ENCODE data around the gene REST. TPM values are rescaled to one million over a fixed set of nuclear protein-coding genes. Genes with fewer than 3 reads are reported as not detected.
A peak's percentile ranks its signal among the peaks of the same experiment; 100 is the strongest.

REST gene
- polyA plus RNA-seq, 1 donor (not counting 4 experiments of a cell fraction or from before 2014, with no cell fraction given), result 22.6 TPM

DNA sequence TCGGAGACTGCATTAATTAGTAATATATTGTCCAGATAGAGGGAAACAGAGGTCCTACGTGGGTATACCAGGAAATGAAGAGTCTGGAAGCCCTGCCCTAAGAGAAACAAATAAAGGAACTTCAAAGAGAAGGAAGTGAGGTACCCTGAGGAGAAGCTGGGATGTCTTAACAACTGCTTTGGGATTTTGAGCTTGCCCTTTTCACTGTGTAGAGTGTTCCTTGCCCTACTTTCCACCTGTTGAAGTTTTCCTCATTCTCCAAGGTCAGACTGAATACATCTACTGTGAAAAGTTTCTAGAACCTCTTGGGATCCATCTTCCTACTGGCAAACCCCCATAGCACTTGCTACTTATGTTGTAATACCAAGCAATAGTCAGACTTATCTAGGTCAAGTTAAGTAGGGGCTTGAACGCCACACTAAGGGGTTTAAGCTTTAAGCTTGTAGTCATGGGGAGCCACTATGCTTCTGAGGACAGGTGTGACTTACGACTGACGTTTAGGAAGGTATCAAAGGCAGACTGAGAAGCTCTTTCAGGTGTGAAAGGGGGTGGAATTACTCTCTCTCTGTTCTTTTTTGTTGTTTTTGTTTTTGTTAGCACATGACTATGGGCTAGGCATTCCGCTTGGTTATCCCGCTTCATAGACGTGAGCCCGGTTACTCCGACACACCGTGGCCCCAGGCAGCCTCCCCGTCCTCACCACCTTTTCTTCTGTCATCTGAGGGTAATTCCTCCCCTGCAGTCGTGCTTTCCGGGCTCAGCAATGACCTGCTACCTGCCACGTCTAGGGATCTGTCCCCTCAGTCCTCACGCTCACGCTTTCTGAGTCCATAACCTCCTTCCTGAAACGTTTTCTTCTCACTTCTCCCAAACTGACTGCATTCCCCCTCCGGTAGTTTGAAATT is 959 bp upstream of the REST start:
- Histone ChIP-seq H3K27me3 (ENCODE audit: control insufficient read depth, extremely low read depth, insufficient read depth, low read length) (peaks cover 5% of the 10 kb centered on the region), H3K36me3 (ENCODE audit: control insufficient read depth in 2 of 2, extremely low read depth in 1 of 2, insufficient read depth in 2 of 2, low read length in 2 of 2) (no peaks in the 10 kb centered on the region), H3K4me3 (ENCODE audit: control insufficient read depth in 2 of 3, extremely low read depth in 1 of 3, insufficient read depth in 2 of 3, low read depth in 1 of 3, low read length in 3 of 3) (peak overlapping the region in 2 of 3 experiments; percentile 68 to 69), H3K9me1 (ENCODE audit: control insufficient read depth, extremely low read depth, insufficient read depth, low read length) (no peaks in the 10 kb centered on the region), H3K4me2 (ENCODE audit: control insufficient read depth, extremely low read depth, insufficient read depth, low read depth, low read length) (peak overlapping the region; percentile 87), H3K4me1 (ENCODE audit: control insufficient read depth, extremely low read depth, insufficient read depth, low read length) (peaks cover 6% of the 10 kb centered on the region), H3K27ac (ENCODE audit: control insufficient read depth, insufficient read depth, low read length) (no peak overlapping the region), H4K20me1 (ENCODE audit: control insufficient read depth, extremely low read depth, insufficient read depth, low read length) (no peaks in the 10 kb centered on the region), H3K9ac (ENCODE audit: control insufficient read depth, extremely low read depth, insufficient read depth, low read length) (no peak overlapping the region), H3K9me3 (ENCODE audit: control insufficient read depth, low read depth, low read length) (no peaks in the 10 kb centered on the region), H3K79me2 (ENCODE audit: control insufficient read depth, insufficient read depth, low read length) (peaks cover 28% of the 10 kb centered on the region), H2AFZ (ENCODE audit: control insufficient read depth, low read length) (peak overlapping the region; percentile 50)
- no peak for TF ChIP-seq EZH2 (IDR thresholded peaks at IDR 0.05; ENCODE audit: low read length)
- TF ChIP-seq, protein P1, sequence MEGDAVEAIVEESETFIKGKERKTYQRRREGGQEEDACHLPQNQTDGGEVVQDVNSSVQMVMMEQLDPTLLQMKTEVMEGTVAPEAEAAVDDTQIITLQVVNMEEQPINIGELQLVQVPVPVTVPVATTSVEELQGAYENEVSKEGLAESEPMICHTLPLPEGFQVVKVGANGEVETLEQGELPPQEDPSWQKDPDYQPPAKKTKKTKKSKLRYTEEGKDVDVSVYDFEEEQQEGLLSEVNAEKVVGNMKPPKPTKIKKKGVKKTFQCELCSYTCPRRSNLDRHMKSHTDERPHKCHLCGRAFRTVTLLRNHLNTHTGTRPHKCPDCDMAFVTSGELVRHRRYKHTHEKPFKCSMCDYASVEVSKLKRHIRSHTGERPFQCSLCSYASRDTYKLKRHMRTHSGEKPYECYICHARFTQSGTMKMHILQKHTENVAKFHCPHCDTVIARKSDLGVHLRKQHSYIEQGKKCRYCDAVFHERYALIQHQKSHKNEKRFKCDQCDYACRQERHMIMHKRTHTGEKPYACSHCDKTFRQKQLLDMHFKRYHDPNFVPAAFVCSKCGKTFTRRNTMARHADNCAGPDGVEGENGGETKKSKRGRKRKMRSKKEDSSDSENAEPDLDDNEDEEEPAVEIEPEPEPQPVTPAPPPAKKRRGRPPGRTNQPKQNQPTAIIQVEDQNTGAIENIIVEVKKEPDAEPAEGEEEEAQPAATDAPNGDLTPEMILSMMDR (optimal IDR thresholded peaks at IDR 0.05 in 1 of 3, IDR thresholded peaks at IDR 0.05 in 1 of 3, conservative IDR thresholded peaks at IDR 0.05 in 1 of 3; ENCODE audit: extremely low read depth in 1 of 3, insufficient read depth in 2 of 3, low read length in 3 of 3), result no peak
- dilution Hi-C loops (cut with MboI; ENCODE audit: extremely low pct_ligation_motif_present, low sequenced_read_pairs), result no loop called here
- no peak for DNase-seq (ENCODE audit: low read depth, low spot score)
- no peak for FAIRE-seq

DNA sequence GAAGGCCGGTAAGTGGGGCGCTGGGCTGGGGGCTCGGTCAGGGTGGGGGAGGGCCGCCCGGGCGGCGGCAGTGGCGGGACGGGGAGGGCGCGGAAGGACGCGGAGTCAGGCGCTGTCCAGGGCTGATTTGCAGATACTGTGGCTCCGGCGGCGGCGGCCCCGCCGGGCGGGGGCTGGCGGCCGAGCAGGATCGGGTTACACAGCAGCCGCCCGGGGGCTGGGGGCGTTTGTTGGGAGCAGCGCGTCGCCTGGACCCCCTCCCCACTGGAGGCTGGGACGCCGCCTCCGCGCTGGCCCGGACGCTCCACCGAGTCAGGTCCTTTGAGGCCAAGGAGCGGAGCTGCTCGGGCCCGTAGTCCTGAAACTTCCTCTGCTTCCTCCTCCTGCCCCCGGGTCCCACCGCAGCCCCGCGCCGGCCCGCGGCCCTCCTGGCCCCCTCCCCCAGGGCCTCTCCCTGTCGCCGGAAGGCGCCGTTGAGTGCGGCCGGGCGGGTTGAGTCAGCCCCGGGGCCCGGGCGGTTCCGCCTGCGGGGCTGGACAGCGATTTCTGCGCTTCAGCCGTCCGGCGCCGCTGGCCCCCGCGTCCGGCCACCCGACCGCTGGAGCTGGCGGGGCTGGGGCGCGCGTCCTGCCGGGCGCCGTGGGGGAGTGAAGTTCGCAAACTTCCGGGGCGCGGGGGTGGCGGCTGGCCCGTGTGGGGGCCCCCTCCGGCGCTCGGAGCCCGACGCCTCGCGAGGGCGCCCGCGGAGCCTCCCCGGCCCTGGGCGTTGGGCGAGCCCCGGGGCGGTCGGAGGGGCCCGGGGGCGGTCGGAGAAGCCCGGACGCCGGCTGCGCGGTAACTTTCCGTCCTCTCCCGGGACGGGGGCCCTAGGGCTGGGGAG is 746 bp downstream of the REST start:
- peak overlapping the region; percentile 81 for H3K27ac ChIP-seq (ENCODE audit: control insufficient read depth, insufficient read depth, low read length)
- peak overlapping the region; percentile 79 to 95 (median 88) for H3K4me3 ChIP-seq (ENCODE audit: control insufficient read depth in 2 of 3, extremely low read depth in 1 of 3, insufficient read depth in 2 of 3, low read depth in 1 of 3, low read length in 3 of 3)
- no peaks in the 10 kb centered on the region for H4K20me1 ChIP-seq (ENCODE audit: control insufficient read depth, extremely low read depth, insufficient read depth, low read length)
- H2AFZ ChIP-seq (ENCODE audit: control insufficient read depth, low read length), result peak overlapping the region; percentile 88
- peaks cover 7% of the 10 kb centered on the region for H3K4me1 ChIP-seq (ENCODE audit: control insufficient read depth, extremely low read depth, insufficient read depth, low read length)
- no peak for DNase-seq (ENCODE audit: low read depth, low spot score)
- peaks cover 5% of the 10 kb centered on the region for H3K27me3 ChIP-seq (ENCODE audit: control insufficient read depth, extremely low read depth, insufficient read depth, low read length)
- peak overlapping the region; percentile 87 for H3K9ac ChIP-seq (ENCODE audit: control insufficient read depth, extremely low read depth, insufficient read depth, low read length)
- H3K36me3 ChIP-seq (ENCODE audit: control insufficient read depth in 2 of 2, extremely low read depth in 1 of 2, insufficient read depth in 2 of 2, low read length in 2 of 2), result peaks cover 0 to 2% of the 10 kb centered on the region in 2 experiments
- TF ChIP-seq, protein P1 (optimal IDR thresholded peaks at IDR 0.05 in 1 of 3, IDR thresholded peaks at IDR 0.05 in 1 of 3, conservative IDR thresholded peaks at IDR 0.05 in 1 of 3; ENCODE audit: extremely low read depth in 1 of 3, insufficient read depth in 2 of 3, low read length in 3 of 3), result no peak
- no peak for TF ChIP-seq EZH2 (IDR thresholded peaks at IDR 0.05; ENCODE audit: low read length)
- no peaks in the 10 kb centered on the region for H3K9me1 ChIP-seq (ENCODE audit: control insufficient read depth, extremely low read depth, insufficient read depth, low read length)
- no peak for FAIRE-seq
- H3K79me2 ChIP-seq (ENCODE audit: control insufficient read depth, insufficient read depth, low read length), result peaks cover 45% of the 10 kb centered on the region
- peak overlapping the region; percentile 86 for H3K4me2 ChIP-seq (ENCODE audit: control insufficient read depth, extremely low read depth, insufficient read depth, low read depth, low read length)
- dilution Hi-C loops (cut with MboI; ENCODE audit: extremely low pct_ligation_motif_present, low sequenced_read_pairs), result no loop called here
- H3K9me3 ChIP-seq (ENCODE audit: control insufficient read depth, low read depth, low read length), result no peaks in the 10 kb centered on the region

Data from keratinocyte (primary cell).